HG03469 (cell line): ENCODE data around the gene IFNA7.
"Not testable (repeated sequence)": the region's sequence is repeated elsewhere in the genome, so short reads cannot be mapped to it uniquely, and the experiment has no call there.

Experiments
- ATAC-seq: cut with Tn5 transposase; IDR thresholded peaks from one replicate; pipeline ENCODE4 v1.9.1; 2021; ENCODE audit warnings: mild to moderate bottlenecking, moderate library complexity, moderate number of reproducible peaks; ENCODE audit not compliant: unreplicated experiment

IFNA7 gene

DNA sequence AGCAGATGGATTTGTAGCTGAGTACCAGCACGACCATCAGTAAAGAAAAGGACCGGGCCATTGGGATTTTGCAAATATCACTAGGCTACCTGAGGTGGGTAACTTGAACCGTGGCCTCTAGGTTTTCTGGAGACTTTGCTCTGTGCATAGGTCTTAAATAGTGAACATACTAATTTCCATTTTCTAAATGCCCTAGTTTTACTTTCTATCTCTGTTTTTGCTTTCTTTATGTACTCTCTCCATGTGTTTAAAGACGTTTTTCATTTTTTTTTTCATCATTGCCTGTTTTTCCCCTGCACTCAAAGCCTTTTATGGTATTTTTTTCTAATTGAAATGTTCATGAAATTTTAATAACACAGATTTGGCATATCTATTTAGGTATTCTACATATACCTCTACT lies at the start of gene IFNA7:
IFNA7 (minus strand) TSS at position 101 of the 400 bp plus-strand sequence; CDS start at position 61, 40 bp downstream.
- not testable (repeated sequence) for ATAC-seq

DNA sequence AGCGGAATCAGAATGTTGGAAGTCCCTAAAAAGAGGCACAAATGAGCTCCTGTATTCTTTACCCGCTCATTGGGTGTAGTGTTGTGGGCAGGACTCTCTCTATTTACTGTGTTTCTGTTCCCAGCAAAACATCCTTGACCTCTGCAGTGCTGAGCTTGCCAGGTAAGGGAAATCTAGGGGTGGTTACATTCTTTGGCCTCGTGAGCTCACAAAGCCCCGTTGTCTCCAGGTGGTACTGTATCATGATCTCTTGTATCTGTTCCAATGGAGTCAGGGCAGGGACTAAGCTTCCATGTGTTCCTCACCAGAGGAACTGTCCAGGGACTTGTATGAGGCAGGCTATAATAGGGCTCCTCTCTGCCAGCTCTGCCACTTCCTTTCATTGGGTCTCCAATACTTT lies 49.6 kb upstream of the IFNA7 start:
- no peak for ATAC-seq

DNA sequence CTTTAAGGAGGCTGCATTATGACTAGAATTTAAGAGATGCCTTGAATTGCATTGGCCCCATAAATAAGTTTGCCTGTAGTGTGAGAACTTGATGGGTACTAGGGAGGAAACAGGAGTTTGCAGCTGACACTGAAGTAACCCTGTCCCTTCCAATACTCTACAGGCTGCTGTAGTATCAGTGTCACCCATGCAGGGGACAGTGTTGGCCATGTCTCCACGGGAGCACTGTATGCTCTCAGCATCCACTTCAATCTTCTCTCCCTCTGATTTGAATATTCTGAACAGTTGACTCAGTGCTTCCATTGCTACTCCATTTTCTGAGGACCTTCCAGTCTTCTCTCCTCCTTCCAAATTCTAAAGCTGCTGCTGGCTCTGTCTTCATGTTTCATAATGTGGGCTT lies 49.2 kb upstream of the IFNA7 start:
- ATAC-seq = no peak

DNA sequence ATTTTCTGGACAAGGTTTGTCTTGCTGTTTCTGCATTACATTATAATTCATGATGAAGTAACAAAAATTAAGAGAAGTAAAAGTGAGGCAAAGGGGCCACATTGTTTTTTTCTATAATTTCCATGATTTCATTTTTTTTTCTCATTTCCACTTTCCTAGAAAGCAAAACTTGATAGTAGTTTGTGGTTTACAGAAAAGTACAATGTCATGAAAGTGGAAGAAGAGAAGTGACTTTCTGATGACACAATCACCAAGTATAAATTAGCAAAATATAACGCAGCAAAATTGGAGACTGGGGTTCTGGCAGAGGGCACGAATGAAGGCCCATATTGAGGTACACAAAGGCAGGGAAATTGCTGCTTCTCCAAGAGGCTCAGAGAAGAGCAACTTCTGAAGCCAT lies 42.8 kb upstream of the IFNA7 start:
- ATAC-seq = no peak

DNA sequence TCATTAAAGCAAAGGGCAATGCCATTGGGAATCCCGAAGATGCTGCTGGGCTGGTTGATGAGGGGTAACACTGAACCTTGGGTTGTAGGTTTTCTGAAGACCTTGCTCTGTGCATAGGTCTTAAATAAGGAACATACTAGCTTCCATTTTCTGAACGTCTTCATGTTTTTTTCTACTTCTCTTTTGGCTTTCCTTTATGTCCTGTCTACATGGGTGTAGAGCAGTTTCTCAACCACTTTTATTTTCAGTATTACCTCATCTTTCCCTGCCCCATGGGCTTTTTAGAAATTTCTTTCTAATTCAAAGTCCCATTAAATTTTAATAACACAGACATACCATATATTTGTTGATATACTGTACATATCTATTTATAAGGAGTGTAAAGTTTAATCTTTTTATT lies 37.9 kb upstream of the IFNA7 start, which contains the start of gene IFNA14:
IFNA14 (minus strand) TSS at position 95 of the 400 bp plus-strand sequence; CDS start at position 25, 70 bp downstream.
- no peak for ATAC-seq

DNA sequence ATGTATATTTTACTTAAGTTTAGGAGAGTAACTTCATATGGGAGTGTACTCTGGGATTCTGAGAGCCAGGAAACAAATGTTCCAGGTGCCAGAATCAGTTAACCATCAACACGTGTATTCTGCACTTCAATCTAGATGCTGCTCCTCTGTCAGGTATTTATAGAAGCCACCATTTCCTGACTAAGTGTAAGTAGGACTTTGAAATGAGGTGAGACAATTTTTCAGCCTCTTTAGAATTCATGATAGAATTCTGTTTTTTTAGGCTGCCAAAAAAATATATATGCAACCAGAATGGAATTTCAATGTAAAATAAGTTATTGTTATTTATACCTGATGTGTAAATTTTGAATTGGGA lies 34.3 kb upstream of the IFNA7 start:
- not testable (repeated sequence) for ATAC-seq

DNA sequence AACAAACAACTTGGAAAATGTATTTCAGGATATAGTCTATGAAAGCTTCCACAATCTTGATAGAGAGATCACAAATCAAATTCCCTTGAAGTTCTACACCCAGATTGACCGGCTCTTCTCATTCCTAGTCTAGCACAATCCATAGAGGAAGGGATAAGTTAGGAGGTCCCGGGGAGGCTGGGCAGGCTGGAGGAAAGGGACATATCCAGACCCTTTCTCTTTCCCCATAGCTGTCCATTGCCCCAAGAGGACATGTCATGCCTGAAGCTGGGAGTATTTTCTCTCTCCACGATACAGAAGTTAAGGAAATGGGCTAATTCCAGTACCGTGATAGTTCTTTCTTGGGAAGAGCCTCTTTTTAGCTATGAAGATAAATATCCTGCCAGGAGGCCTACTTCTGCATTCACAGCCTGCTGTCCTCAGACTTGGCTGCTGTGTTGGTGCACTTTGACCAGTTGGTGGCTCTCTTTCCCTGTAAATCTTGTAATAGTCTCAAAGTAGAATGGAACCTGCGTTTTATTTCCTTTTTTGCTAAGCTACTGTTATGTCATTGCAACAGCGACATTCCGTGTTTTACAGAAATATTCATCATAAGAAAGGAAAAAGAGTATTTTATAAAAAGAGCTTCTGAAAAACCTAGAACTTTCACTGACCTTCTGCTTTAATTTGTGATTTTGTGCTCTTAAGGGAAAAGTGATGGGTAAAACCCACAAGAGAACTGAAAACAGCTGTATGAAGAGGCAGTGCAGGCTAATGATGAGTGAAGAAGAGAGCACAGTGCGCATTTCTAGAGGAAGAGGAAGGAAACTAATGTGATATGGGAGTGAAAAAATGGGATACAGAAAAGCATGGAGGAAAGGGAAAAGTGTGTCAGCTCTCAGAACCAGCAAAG lies 33.7 kb upstream of the IFNA7 start:
- peak; percentile 58 for ATAC-seq

DNA sequence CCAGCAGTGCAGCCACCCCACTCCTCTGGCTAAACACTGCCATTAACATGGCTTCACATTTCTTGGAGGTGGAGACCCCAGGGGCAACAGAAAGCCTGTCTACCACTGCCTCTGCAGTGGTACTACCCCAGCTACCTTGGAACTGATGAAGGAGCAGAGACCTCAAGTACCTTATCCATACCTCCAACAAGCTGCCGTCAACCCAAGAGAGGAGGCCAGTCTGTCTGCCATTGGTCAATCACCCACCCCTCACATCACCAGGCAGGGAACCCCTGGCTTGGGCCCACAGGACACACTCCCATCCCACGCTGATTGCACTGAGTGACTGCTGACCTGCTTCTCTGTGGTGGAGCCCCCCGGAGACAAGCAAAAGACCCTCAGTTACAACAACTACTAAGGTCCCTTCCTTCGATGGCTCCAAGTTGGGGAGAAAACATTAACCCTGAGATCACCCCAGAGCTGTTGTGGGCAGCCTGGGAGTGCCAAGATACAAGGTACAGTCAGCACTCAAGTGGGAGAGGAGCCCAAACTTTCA lies 32.2 kb upstream of the IFNA7 start:
- no peak for ATAC-seq

DNA sequence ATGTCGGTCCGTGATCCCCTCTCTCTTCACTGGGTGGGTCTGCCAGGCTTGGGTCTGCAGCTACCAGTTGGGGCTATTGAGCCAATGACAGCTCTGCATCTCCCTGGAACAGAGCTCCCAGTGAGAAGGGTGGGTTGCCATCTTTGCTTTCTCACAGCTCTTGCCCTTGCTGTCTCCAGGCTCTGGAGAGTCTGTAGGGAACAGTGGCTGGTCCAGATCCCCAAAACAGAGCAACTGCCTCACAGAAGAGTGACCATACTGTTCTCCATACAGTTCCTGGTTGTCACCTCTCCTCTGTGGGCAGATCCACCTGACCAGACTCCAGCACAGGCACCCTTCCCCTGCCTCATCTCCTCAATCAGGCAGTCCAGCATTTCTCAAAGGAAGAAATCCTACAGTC lies 31.3 kb upstream of the IFNA7 start:
- no peak for ATAC-seq

DNA sequence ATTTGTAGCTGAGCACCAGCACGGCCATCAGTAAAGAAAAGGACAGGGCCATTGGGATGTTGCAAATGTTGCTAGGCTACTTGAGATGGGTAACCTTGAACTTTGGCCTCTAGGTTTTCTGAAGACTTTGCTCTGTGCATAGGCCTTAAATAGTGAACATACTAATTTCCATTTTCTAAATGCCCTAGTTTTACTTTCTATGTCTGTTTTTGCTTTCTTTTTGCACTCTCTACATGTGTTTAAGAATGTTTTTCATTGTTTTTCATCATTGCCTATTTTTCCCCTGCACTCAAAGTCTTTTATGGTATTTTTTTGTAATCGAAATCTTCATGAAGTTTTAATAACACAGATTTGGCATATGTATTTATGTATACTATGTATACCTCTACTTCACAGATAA lies 26.1 kb upstream of the IFNA7 start, which contains the start of gene IFNA17:
IFNA17 (minus strand) TSS at position 101 of the 400 bp plus-strand sequence; CDS start at position 52, 49 bp downstream.
- no peak for ATAC-seq

DNA sequence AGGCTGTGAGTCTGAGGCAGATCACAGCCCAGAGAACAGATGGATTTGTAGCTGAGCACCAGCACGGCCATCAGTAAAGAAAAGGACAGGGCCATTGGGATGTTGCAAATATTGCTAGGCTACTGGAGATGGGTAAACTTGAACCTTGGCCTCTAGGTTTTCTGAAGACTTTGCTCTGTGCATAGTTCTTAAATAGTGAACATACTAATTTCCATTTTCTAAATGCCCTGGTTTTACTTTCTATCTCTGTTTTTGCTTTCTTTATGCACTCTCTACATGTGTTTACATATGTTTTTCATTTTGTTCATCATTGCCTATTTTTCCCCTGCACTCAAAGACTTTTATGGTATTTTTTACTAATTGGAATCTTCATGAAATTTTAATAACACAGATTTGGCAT lies 15.2 kb upstream of the IFNA7 start, which contains the start of gene IFNA16:
IFNA16 (minus strand) TSS at position 101 of the 400 bp plus-strand sequence; CDS start at position 95, 6 bp downstream.
- not testable (repeated sequence) for ATAC-seq

DNA sequence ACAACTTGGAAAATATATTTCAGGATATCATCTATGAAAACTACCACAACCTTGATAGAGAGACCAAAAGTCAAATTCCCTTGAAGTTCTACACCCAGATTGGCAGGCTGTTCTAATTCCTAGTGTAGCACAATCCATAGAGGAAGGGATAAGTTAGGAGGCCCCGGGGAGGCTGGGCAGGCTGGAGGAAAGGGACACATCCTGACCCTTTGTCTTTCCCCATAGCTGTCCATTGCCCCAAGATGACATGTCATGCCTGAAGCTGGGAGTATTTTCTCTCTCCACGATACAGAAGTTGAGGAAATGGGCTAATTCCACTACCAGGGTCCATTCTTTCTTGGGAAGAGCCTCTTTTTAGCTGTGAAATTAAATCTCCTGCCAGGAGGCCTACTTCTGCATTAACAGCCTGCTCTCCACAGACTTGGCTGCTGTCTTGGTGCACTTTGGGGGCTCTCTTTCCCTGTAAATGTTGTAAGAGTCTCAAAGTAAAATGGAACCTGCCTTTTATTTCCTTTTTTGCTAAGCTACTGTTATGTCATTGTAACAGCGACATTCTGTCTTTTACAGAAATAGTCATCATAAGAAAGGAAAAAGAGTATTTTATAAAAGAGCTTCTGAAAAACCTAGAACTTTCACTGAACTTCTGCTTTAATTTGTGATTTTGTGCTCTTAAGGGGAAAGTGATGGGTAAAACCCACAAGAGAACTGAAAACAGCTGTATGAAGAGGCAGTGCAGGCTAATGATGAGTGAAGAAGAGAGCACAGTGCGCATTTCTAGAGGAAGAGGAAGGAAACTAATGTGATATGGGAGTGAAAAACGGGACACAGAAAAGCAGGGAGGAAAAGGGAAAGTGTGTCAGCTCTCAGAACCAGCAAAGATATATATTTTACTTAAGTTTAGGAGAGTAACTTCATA lies 11.7 kb upstream of the IFNA7 start:
- ATAC-seq = peak; percentile 74

DNA sequence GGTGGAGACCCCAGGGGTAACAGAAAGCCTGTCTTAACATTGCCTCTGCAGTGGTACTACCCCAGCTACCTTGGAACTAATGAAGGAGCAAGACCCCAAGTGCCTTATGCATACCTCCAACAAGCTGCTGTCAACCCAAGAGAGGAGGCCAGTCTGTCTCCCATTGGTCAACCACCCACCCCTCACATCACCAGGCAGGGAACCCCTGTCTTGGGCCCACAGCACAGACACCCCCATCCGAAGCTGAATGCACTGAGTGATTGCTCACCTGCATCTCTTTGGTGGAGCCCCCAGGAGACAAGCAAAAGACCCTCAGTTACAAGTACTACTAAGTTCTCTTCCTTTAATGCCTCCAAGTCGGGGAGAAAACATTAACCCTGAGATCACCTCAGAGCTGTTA lies 10.2 kb upstream of the IFNA7 start:
- ATAC-seq = not testable (repeated sequence)

DNA sequence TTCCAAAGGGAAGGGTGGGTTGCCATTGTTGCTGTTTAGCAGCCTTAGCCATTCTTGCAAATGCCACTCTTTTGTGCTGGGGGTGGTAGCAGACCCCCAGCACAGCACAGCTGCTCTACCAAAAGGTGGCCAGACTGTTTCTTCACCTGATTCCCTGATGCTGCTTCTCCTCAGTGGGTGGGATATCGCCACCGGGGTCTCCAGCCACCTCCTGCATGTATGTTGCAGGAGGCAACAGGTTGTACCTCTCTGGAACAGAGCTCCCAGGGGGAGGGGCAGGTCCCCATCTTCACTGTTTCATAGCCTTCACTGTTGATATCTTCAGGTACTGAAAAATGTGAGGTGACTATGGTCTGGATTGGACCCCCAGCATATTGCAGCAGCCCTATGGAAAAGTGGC lies 8.8 kb upstream of the IFNA7 start:
- not testable (repeated sequence) for ATAC-seq

DNA sequence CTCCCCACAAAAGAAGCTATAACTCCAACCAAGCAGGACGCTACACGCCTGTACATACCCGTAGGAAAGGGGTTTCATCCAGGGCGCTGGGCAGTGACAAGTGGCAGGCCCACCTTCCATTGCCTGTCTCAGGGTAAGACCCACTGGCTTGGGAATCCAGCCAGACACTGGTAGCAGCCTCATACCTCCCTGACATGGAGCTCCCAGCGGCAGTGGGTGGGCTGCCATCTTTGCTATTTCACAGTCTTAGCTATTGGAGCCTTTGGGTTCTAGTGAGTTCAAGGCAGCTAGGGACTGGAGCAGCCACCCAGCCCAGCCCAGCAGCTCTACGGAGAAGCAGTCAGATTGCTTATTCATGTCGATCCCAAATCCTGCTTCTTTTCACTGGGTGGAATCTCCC lies 8.3 kb upstream of the IFNA7 start:
- ATAC-seq = no peak

DNA sequence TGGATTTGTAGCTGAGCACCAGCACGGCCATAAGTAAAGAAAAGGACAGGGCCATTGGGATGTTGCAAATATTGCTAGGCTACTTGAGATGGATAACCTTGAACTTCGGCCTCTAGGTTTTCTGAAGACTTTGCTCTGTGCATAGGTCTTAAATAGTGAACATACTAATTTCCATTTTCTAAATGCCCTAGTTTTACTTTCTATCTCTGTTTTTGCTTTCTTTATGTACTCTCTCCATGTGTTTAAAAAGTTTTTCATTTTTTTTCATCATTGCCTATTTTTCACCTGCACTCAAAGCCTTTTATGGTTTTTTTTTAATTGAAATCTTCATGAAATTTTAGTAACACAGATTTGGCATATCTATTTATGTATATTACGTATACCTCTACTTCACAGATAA lies 5.0 kb upstream of the IFNA7 start, which contains the start of gene IFNA10:
IFNA10 (minus strand) TSS at position 101 of the 400 bp plus-strand sequence; CDS start at position 55, 46 bp downstream.
- ATAC-seq = not testable (repeated sequence)

DNA sequence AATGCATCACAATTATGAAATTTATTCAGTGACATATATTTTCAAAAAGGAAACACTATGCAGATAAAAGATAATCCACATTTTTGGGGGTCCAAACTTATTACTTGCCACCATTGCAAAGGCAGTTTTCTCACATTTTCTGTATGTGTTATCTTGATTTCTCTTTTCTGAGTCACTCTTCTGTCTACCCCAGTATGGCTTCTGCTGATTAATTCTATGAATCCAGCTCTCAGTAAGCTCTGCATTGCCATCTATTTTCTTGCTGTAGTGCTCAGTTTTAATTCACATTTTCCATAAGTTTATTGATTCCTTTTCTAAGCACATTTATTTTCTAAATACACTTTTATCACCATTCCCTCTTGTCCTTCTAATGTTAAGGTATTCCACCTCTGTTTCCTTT lies 3.2 kb upstream of the IFNA7 start:
- no peak for ATAC-seq

DNA sequence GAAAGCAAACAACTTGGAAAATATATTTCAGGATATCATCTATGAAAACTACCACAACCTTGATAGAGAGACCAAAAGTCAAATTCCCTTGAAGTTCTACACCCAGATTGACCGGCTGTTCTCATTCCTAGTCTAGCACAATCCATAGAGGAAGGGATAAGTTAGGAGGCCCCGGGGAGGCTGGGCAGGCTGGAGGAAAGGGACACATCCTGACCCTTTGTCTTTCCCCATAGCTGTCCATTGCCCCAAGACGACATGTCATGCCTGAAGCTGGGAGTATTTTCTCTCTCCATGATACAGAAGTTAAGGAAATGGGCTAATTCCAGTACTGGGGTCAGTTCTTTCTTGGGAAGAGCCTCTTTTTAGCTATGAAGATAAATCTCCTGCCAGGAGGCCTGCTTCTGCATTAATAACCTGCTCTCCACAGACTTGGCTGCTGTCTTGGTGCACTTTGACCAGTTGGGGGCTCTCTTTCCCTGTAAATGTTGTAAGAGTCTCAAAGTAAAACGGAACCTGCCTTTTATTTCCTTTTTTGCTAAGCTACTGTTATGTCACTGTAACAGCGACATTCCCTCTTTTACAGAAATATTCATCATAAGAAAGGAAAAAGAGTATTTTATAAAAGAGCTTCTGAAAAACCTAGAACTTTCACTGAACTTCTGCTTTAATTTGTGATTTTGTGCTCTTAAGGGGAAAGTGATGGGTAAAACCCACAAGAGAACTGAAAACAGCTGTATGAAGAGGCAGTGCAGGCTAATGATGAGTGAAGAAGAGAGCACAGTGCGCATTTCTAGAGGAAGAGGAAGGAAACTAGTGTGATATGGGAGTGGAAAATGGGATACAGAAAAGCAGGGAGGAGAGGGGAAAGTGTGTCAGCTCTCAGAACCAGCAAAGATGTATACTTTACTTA lies 6.9 kb downstream of the IFNA7 start:
- ATAC-seq = peak; percentile 90

DNA sequence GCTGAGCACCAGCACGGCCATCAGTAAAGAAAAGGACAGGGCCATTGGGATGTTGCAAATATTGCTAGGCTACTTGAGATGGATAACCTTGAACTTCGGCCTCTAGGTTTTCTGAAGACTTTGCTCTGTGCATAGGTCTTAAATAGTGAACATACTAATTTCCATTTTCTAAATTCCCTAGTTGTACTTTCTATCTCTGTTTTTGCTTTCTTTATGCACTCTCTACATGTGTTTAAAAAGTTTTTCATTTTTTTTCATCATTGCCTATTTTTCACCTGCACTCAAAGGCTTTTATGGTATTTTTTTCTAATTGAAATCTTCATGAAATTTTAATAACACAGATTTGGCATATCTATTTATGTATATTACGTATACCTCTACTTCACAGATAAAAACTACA lies 14.5 kb downstream of the IFNA7 start, which contains the start of gene IFNA4:
IFNA4 (minus strand) TSS at position 101 of the 400 bp plus-strand sequence; CDS start at position 45, 56 bp downstream.
- not testable (repeated sequence) for ATAC-seq
